ENCODE measurements around the gene AUTS2.

AUTS2 gene

GRCh38 chr7:70836946-70837345 lies 1238.7 kb downstream of the AUTS2 start:
- no peak for DNase-seq (ENCODE audit: low read depth, low spot score)
- no peak overlapping the region for H3K27ac ChIP-seq

DNA sequence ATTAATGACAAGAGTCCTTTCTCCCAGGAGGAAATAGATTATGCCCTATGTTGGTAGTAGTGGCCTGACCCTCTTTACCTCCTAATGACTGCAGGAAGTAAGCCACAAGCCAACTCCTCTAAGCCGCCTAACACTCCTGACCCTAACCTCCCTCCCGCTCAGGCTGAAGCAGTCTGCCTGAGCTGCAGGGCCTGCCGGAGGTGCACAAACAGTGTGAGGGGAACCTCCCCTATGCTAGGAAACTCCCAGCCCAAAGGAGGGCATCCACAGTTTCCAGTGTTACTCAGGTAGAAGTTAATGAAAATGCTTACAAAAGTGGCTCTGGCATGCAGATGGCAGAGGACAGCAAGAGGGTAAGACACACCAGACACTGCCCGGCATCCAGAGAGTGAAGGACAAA lies 1239.3 kb downstream of the AUTS2 start:
- DNase-seq (ENCODE audit: low read depth, low spot score): no peak
- no peak overlapping the region for H3K27ac ChIP-seq

- no peak for DNase-seq (ENCODE audit: low read depth, low spot score)
- H3K27ac ChIP-seq: no peak overlapping the region
These were observed 1240.1 kb downstream of the AUTS2 start for GRCh38 chr7:70838292-70838907.
